GM21423 (cell line): ENCODE measurements around the gene TRPT1.

ENCODE experiments used
- ATAC-seq: cut with Tn5 transposase; IDR thresholded peaks from one replicate; pipeline ENCODE4 v1.9.1; 2021; ENCODE audit warnings: mild to moderate bottlenecking, moderate library complexity; ENCODE audit not compliant: unreplicated experiment

TRPT1 gene

GRCh38 chr11:64225608-64226506 lies at the start of gene TRPT1, which contains the start of gene NUDT22:
TSS of gene TRPT1 (minus strand) at chr11:64226186. CDS start at chr11:64225860, 326 bp downstream.
TSS of gene NUDT22 (plus strand) at chr11:64226274. CDS start at chr11:64226653, 379 bp downstream.
- ATAC-seq = peak; percentile 38

GRCh38 chr11:64275031-64275800 lies 49.2 kb upstream of the TRPT1 start:
- no peak for ATAC-seq

GRCh38 chr11:64269540-64270220 lies 43.7 kb upstream of the TRPT1 start:
- peak; percentile 64 for ATAC-seq

- ATAC-seq = peak; percentile 10
Observed at GRCh38 chr11:64268893-64269539, 43.0 kb upstream of the TRPT1 start.

- ATAC-seq = no peak
Observed at GRCh38 chr11:64268025-64268892, 42.3 kb upstream of the TRPT1 start.

- ATAC-seq = no peak
Observed at GRCh38 chr11:64267207-64267945, 41.4 kb upstream of the TRPT1 start.

GRCh38 chr11:64266339-64266738 lies 40.4 kb upstream of the TRPT1 start:
- ATAC-seq = no peak

- no peak for ATAC-seq
Observed at GRCh38 chr11:64265176-64266160, 39.5 kb upstream of the TRPT1 start.

GRCh38 chr11:64264371-64264852 lies 38.4 kb upstream of the TRPT1 start:
- no peak for ATAC-seq

GRCh38 chr11:64263947-64264317 lies 37.9 kb upstream of the TRPT1 start:
- ATAC-seq = no peak

GRCh38 chr11:64263021-64263946 lies 37.3 kb upstream of the TRPT1 start:
- no peak for ATAC-seq

GRCh38 chr11:64262271-64263002 lies 36.5 kb upstream of the TRPT1 start:
- ATAC-seq = no peak

GRCh38 chr11:64261556-64262080 lies 35.6 kb upstream of the TRPT1 start:
- ATAC-seq = no peak

GRCh38 chr11:64260147-64260708 lies 34.2 kb upstream of the TRPT1 start:
- no peak for ATAC-seq

- no peak for ATAC-seq
Observed at GRCh38 chr11:64259533-64260067, 33.6 kb upstream of the TRPT1 start.
